Epithelial cell of proximal tubule (primary cell): ENCODE data around the gene PIK3R5. TPM values are rescaled to one million over a fixed set of nuclear protein-coding genes. Genes with fewer than 3 reads are reported as not detected.
"Not testable (repeated sequence)": the region's sequence is repeated elsewhere in the genome, so short reads cannot be mapped to it uniquely, and the experiment has no call there.

Source experiments
- DNase-seq: peaks from one replicate; pipeline ENCODE4 v3.0.0-alpha.2; 2011; ENCODE audit warnings: low read depth
- H3K4me3 ChIP-seq: 2 replicates; pipeline ENCODE4 v1.5.1; 2011; ENCODE audit warnings: low read depth, mild to moderate bottlenecking, low read length
- CTCF ChIP-seq: conservative IDR thresholded peaks from 2 replicates; pipeline ENCODE4 v1.5.1; 2012; ENCODE audit warnings: low read depth, mild to moderate bottlenecking, low read length
- total RNA-seq: library from RNA; depleted of rRNA; stranded (reverse); fragments of >200 nt; gene quantifications from 2 replicates; pipeline ENCODE4 v1.2.3, GENCODE V29; 2015

The PIK3R5 gene
- total RNA-seq, 1 donor from 2014 or later: 0.12 TPM

DNA sequence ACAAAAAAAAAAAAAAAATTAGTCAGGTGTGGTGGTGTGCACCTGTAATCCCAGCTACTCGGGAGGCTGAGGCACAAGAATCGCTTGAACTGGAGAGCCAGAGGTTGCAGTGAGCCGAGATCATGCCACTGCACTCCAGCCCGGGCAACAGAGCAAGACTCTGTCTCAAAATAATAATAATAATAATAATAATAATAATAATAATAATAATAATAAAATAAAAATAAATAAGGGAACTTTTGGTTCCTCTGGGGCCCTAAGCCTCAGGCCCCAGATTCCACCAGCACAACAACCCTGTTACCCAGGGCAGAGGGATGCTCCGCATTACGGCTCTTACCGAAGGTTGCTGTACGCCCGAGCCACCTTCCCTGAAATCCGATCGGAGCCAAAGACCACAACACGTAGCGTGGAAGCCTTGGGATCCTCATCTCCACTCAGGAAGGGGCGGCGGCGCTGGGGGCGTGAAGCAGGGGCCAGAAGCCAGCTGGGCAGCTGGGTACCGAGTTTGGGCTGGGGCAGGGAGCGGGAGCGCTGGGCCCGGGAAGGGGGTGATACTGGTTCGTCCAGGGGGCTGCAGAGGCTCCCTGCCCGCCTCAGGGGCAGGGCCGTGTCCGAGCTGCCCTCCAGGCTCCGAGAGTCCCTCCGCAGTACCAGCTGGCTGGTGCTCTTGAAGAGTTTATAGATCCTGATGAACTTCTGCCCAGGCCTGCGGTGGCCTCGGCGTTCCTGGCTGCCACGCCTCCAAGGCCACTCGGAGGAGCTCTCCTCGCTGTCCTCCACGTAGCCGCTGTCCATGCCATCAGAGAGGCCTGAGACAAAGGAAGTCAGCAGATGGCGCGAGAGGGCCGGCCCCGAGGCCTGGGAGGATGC lies 77.4 kb downstream of the PIK3R5 start:
- peak; percentile 32 for TF ChIP-seq CTCF
- no peak for DNase-seq

DNA sequence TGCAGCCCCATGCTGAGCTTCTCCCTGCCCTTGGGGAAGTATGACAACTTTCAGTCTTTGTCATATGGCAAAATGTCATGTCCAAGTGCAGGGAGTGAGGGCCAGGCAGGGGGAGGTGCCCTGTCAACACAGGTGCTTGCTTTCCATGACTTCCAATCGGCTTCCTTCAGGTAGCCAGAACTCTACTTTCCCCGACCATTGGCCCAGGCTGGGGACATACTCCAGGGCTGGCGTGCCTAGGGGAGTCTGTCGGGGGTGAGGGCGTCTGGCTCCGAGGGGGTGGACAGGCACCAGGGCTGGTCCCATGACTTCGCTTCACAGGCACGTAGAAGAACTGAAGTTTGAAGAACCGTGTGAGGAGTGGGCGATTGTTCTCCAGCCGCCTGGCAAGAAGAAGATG lies 78.2 kb downstream of the PIK3R5 start:
- H3K4me3 ChIP-seq: no peak overlapping the region
- no peak for TF ChIP-seq CTCF
- DNase-seq: no peak

More for the DNA sequence above, 77.4 kb downstream of the PIK3R5 start:
- no peak overlapping the region for H3K4me3 ChIP-seq

- no peak for DNase-seq
- no peak for TF ChIP-seq CTCF
- no peak overlapping the region for H3K4me3 ChIP-seq
Observed at GRCh38 chr17:8885967-8886684, 79.4 kb downstream of the PIK3R5 start.

DNA sequence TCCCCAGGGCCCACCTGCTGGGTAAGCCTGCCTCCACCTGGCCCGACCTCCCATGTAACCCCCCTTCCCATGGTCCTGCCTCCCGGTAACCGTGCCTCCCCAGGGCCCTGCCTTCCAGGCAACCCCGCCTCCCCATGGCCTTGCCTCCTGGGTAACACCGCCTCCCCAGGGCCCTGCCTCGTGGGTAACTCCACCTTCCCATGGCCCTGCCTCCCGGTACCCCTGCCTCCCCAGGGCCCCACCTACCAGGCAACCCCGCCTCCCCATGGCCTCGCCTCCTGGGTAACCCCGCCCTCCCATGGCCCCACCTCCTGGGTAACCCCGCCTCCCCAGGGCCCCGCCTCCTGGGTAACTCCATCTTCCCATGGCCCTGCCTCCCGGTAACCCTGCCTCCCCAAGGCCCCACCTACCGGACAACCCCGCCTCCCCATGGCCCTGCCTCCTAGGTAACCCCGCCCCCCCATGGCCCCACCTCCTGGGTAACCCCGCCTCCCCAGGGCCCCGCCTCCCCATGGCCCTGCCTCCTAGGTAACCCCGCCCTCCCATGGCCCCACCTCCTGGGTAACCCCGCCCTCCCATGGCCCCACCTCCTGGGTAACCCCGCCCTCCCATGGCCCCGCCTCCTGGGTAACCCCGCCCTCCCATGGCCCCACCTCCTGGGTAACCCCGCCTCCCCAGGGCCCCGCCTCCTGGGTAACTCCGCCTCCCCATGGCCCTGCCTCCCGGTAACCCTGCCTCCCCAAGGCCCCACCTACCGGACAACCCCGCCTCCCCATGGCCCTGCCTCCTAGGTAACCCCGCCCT lies 80.1 kb downstream of the PIK3R5 start:
- DNase-seq, H3K4me3 ChIP-seq: not testable (repeated sequence)

DNA sequence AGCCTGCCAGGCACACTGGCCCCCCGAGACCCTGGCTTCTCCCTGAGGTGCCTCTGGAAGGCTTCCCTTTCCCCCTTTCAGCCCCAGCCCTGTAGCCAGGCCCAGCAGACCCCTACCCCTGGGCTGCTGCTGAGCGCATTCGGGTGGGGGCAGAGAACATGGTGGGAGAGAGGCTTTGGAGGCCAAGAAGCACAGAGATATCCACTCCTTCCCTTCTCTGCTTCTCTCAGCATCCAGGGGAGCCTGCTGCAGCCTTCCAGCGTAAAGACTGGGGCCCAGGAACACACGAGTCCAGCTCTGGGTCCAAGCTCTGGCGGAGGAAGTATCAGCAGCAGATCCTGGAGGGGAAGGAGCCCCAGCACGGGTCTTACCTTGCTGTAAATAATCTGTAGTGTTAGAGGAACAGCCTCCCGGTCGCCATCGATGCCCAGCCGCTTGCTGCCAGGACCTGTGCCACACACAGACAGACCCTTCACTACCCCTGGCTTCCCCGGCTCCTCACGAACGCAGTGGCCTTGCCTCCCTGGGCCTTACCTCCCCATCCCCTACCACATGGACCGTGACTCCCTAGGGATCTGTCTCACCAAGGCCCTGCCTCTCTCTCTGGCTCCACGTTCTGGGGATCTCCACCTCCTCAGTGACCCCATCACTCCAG lies 81.0 kb downstream of the PIK3R5 start:
- TF ChIP-seq CTCF: no peak
- no peak overlapping the region for H3K4me3 ChIP-seq
- DNase-seq: no peak

GRCh38 chr17:8883353-8883752 lies 82.2 kb downstream of the PIK3R5 start:
- TF ChIP-seq CTCF: no peak

More at GRCh38 chr17:8883353-8883752, 82.2 kb downstream of the PIK3R5 start:
- no peak for DNase-seq
- H3K4me3 ChIP-seq: no peak overlapping the region
